Common myeloid progenitor, CD34-positive (primary cell): Measurements from ENCODE around the gene NOL3.
A peak's percentile ranks its signal among the peaks of the same experiment; 100 is the strongest.

Experiments
- CTCF ChIA-PET: fragments of 350-600 bp; sonication (Branson Sonifier 250); formaldehyde crosslinking; loops from one replicate; lab custom pipeline; 2021; ENCODE audit warnings: antibody characterized with exemption; lab: Charles Lee
- POLR2A ChIA-PET: fragments of 350-600 bp; sonication (Branson Sonifier 250); formaldehyde crosslinking; loops from one replicate; lab custom pipeline; 2021; ENCODE audit warnings: antibody characterized with exemption; lab: Charles Lee
- DNase-seq, 3 donors: peaks; one replicate each; pipeline versions ENCODE4 v3.0.0 to v3.0.0-alpha.2; 2013
- H3K27ac ChIP-seq, 2 experiments: 1 replicate in 1 of 2; 2 replicates in 1 of 2; pipeline ENCODE4 v1.7.0; 2013; ENCODE audit warnings: inconsistent platforms in 2 of 2, low read length in 2 of 2, mild to moderate bottlenecking in 2 of 2, low read depth in 1 of 2, moderate library complexity in 1 of 2; ENCODE audit not compliant: severe bottlenecking in 2 of 2, insufficient read depth in 1 of 2, poor library complexity in 1 of 2
- H3K27me3 ChIP-seq, 5 experiments: replicated peaks in 2 of 5; 1 replicate in 3 of 5; 2 replicates in 2 of 5; pipeline versions ENCODE4 v1.6.1 to v1.7.0; 2013; ENCODE audit warnings: low read length in 4 of 5, mild to moderate bottlenecking in 2 of 5, moderate library complexity in 2 of 5, inconsistent platforms in 1 of 5; ENCODE audit not compliant: insufficient read depth in 5 of 5, control insufficient read depth in 4 of 5
- H3K36me3 ChIP-seq, 4 experiments: 1 replicate in 2 of 4; 2 replicates in 2 of 4; pipeline versions ENCODE4 v1.6.1 to v1.7.0; 2013; ENCODE audit warnings: low read length in 3 of 4, control low read depth in 1 of 4, mild to moderate bottlenecking in 1 of 4; ENCODE audit not compliant: control insufficient read depth in 4 of 4, insufficient read depth in 4 of 4
- H3K4me1 ChIP-seq, 4 experiments: 1 replicate in 3 of 4; 2 replicates in 1 of 4; pipeline versions ENCODE4 v1.6.1 to v1.7.1; 2013; ENCODE audit warnings: low read length in 3 of 4, mild to moderate bottlenecking in 3 of 4, control low read depth in 1 of 4, inconsistent platforms in 1 of 4, moderate library complexity in 1 of 4; ENCODE audit not compliant: control insufficient read depth in 4 of 4, insufficient read depth in 4 of 4; ENCODE audit errors: control extremely low read depth in 1 of 4
- H3K4me3 ChIP-seq, 7 experiments: 1 replicate in 4 of 7; 2 replicates in 3 of 7; pipeline versions ENCODE4 v1.5.1 to v1.7.0; 2013; ENCODE audit warnings: mild to moderate bottlenecking in 7 of 7, low read length in 6 of 7, moderate library complexity in 6 of 7, inconsistent platforms in 2 of 7, low read depth in 2 of 7, control low read depth in 1 of 7; ENCODE audit not compliant: insufficient read depth in 4 of 7, control insufficient read depth in 1 of 7; ENCODE audit errors: extremely low read depth in 1 of 7
- H3K9me3 ChIP-seq, 5 experiments: 1 replicate in 4 of 5; 2 replicates in 1 of 5; pipeline versions ENCODE4 v1.6.1 to v1.7.1; 2013; ENCODE audit warnings: low read length in 4 of 5, mild to moderate bottlenecking in 2 of 5, inconsistent platforms in 1 of 5, low read depth in 1 of 5, moderate library complexity in 1 of 5; ENCODE audit not compliant: control insufficient read depth in 4 of 5, insufficient read depth in 2 of 5; ENCODE audit errors: control extremely low read depth in 1 of 5
- WGBS: methylation state at CpG from one replicate; pipeline ENCODE4 v1.1.5; 2013; ENCODE audit not compliant: insufficient coverage; 5-methylcytosine and 5-hydroxymethylcytosine counted together

Gene NOL3

DNA sequence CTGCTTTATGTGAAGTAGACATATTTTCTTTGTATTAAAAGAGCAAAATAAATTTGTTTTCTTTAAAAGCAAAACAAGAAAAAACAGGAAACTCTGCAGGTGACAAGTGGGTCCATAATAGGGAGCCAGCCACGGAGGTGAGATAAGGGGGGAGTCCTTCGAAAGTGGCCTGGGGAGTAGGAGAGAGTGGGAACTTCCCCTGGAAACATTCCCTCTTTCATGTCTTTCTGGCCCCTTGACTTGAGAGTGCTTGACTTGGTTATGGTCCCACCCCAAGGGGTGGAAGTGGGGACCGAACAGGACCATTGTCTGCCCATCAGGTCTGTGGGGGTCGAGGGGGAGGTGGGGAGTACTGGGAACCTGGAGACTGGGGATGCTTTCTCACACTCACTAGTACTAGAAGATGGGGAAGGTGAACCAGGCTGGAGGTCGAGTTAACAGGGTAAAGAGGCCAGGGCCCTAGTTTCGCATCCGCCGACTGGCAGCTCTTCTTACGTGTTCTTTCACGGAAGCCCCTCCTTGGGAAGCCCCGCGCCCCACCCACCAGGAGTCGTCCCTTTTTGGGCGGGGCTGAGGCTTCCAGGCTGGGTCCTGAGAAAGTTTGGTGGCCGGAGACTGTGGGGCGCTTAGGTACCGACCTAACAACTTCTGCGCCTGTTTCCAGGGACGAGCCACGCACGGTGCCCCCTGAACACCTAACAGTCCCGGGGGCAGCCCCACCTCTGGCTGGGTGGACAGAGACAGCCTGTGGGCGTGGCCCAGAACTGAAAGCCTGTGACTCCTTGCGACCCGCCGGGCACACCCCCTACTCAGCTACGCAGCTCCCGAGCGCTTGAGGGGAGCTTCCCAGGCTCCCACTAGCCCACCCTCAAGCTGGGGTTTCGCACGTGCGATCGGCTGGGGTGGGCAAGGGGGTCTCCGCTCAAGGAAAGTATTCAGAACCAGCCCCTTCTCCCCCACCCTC lies 11.4 kb upstream of the NOL3 start:
- POLR2A ChIA-PET = no interaction called here
- H3K4me1 ChIP-seq = peaks cover 3 to 59% (median 49%) of the 10 kb centered on the region in 4 experiments
- WGBS = 4% methylated on average over 25 of the region's 34 CpGs
- H3K9me3 ChIP-seq = peaks cover 0 to 4% (median 0%) of the 10 kb centered on the region in 5 experiments
- CTCF ChIA-PET = interaction anchor here (0.5 to 5.3 kb wide), 17 partner anchors 8 to 194 kb away, joined by 3 to 65 read pairs (median 3); partner anchors contain the start of gene B3GNT9
- DNase-seq = peak in 2 of 3 donors; percentile 57 to 67
- peak overlapping the region; percentile 74 to 92 (median 84) for H3K4me3 ChIP-seq
- H3K27ac ChIP-seq = peak overlapping the region in 1 of 2 experiments; percentile 64
- H3K27me3 ChIP-seq = peaks cover 6 to 48% (median 16%) of the 10 kb centered on the region in 5 experiments
- no peaks in the 10 kb centered on the region for H3K36me3 ChIP-seq

DNA sequence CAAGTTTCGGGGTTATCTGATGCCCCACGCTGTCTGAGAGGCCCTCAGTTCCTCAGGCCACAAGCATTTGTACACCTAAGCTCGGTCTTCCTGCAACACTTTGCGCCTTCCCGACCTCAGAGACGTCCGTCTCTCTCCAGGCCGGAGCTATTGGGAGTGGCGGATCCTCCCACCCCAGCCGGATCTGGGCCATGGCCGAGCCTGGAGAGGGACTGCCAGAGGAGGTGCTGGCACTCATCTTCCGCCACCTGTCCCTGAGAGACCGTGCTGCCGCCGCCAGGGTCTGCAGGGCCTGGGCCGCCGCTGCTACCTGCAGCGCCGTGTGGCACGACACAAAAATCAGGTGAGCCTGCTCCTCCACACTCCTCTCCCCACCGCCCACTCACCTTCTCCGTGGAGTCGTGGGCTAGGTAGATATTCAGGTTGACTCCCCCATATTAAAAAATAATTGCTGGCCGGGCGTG lies 8.7 kb upstream of the NOL3 start:
- Histone ChIP-seq H3K9me3 (no peaks in the 10 kb centered on the region), H3K4me1 (peaks cover 3 to 71% (median 58%) of the 10 kb centered on the region in 4 experiments), H3K27me3 (peaks cover 6 to 56% (median 19%) of the 10 kb centered on the region in 5 experiments), H3K4me3 (no peak overlapping the region), H3K36me3 (no peaks in the 10 kb centered on the region), H3K27ac (no peak overlapping the region)
- ChIA-PET POLR2A (no interaction called here), CTCF (interaction anchor here (0.8 to 3.0 kb wide), 9 partner anchors 8 to 186 kb away, joined by 3 to 15 read pairs (median 5); partner anchors contain the start of genes B3GNT9, EXOC3L1 and NOL3)
- DNase-seq = no peak
- 51% methylated on average over 23 of the region's 25 CpGs for WGBS

DNA sequence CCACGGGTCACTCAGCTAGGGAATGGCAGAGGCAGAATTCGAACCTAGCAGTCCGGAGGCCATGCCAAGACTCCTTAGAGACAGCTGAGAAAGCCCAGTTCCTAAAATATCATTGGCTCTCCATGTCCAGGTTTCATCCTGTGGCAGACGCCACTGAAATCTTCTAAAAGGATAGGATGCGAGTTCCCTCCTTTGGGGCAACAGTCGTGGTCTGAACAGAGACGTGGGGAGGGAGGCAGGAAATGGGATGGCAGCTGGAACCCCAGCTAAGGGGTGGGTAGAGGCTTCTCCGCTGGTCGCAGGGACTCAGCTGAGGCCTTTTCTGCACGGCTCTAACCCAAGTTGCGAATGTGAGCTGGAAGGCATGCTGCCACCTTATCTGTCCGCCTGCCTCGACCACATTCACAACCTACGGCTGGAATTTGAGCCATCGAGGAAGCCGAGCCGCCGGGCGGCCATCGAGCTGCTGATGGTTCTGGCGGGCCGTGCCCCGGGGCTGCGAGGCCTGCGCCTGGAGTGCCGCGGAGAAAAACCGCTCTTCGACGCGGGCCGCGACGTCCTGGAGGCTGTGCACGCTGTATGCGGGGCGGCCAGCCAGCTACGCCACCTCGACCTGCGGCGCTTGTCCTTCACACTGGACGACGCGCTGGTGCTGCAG lies 7.7 kb upstream of the NOL3 start:
- ChIA-PET CTCF (interaction anchor here (0.9 to 3.0 kb wide), 12 partner anchors 7 to 190 kb away, joined by 3 to 15 read pairs (median 4); partner anchors contain the start of genes B3GNT9, EXOC3L1 and NOL3), POLR2A (interaction anchor here (1.0 kb wide), 1 partner anchor 29 kb away, joined by 3 read pairs; the partner anchor contains the start of gene E2F4)
- no peak overlapping the region for H3K27ac ChIP-seq
- peaks cover 3 to 75% (median 58%) of the 10 kb centered on the region in 4 experiments for H3K4me1 ChIP-seq
- H3K4me3 ChIP-seq = peak overlapping the region in 3 of 7 experiments; percentile 57 to 66 (median 61)
- H3K36me3 ChIP-seq = no peaks in the 10 kb centered on the region
- WGBS = 3% methylated on average over 40 of the region's 44 CpGs
- H3K9me3 ChIP-seq = no peaks in the 10 kb centered on the region
- no peak for DNase-seq
- peaks cover 6 to 66% (median 20%) of the 10 kb centered on the region in 5 experiments for H3K27me3 ChIP-seq

DNA sequence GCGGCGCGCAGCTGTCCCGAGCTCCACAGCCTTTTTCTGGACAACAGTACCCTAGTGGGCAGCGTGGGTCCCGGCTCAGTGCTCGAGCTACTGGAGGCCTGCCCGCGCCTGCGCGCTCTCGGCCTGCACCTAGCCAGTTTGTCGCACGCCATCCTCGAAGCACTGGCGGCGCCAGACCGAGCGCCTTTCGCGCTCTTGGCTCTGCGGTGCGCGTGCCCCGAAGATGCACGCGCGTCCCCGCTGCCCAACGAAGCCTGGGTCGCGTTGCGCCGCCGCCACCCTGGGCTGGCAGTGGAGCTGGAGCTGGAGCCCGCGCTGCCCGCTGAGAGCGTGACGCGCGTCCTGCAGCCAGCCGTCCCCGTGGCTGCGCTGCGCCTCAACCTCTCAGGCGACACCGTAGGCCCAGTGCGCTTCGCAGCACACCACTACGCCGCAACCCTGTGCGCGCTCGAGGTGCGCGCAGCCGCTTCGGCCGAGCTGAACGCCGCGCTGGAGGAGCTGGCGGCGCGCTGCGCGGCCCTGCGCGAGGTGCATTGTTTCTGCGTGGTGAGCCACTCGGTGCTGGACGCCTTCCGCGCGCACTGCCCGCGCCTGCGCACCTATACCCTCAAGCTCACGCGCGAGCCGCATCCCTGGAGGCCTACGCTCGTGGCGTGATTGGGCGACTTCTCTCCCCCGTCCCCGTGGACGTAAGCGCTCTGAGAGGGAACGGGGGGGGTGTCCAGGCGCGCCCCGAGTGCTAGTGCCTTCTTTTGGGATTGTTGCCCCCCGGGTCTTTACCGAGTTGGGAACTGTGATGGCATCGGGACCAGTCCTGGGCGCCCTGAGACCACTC lies 7.0 kb upstream of the NOL3 start:
- H3K4me3 ChIP-seq = peak overlapping the region in 6 of 7 experiments; percentile 16 to 66 (median 48)
- WGBS = under 1% methylated on average over 76 of the region's 99 CpGs

DNA sequence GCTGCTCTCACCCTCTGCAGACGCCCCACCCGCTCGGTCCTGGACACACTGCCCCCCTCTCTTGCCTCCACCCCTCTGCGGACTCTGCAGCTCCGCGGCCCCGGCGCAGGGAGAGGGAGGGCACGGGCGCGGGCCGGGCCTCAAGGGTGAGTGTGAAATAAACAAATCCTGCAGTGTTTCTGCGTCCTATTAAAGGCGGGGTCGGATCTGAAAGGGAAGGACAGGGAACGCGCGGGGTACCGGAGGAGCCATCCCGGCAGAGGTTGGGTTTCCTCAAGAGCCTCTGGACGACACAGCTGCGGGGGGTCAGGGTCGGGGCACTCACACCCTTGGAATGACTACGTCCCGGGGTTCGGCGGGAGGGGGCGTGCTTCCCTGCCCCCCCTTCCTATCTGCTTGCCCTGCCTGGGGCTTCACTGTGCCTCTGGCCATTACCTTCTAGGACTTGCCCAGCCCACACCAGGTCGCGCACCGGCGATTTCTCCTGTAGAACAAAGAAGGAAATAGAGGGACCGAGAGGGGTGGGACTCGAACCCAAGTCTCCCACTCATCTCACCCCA lies 6.3 kb upstream of the NOL3 start:
- CTCF ChIA-PET = interaction anchor here (1.2 to 2.5 kb wide), 5 partner anchors 9 to 212 kb away, joined by 3 to 13 read pairs (median 4); partner anchors contain the start of gene B3GNT9
- Histone ChIP-seq H3K36me3 (no peaks in the 10 kb centered on the region), H3K27me3 (peaks cover 6 to 81% (median 25%) of the 10 kb centered on the region in 5 experiments), H3K27ac (no peak overlapping the region), H3K9me3 (no peaks in the 10 kb centered on the region), H3K4me3 (peak overlapping the region in 2 of 7 experiments; percentile 61 to 66), H3K4me1 (peaks cover 0 to 66% (median 50%) of the 10 kb centered on the region in 4 experiments)
- POLR2A ChIA-PET = no interaction called here
- DNase-seq = no peak
- under 1% methylated on average over 17 of the region's 34 CpGs for WGBS

More for the DNA sequence above, 7.0 kb upstream of the NOL3 start:
- no peaks in the 10 kb centered on the region for H3K9me3 ChIP-seq
- H3K36me3 ChIP-seq = no peaks in the 10 kb centered on the region
- H3K27ac ChIP-seq = no peak overlapping the region
- peaks cover 3 to 73% (median 55%) of the 10 kb centered on the region in 4 experiments for H3K4me1 ChIP-seq
- peaks cover 6 to 74% (median 22%) of the 10 kb centered on the region in 5 experiments for H3K27me3 ChIP-seq
- peak in 2 of 3 donors; percentile 60 to 75 for DNase-seq
- ChIA-PET CTCF (interaction anchor here (0.9 to 2.5 kb wide), 12 partner anchors 10 to 211 kb away, joined by 3 to 13 read pairs (median 4); partner anchors contain the start of gene B3GNT9), POLR2A (interaction anchor here (1.0 kb wide), 1 partner anchor 29 kb away, joined by 3 read pairs; the partner anchor contains the start of gene E2F4)
